ENCODE data around the gene RAI1. TPM values are rescaled to one million over a fixed set of nuclear protein-coding genes. Genes with fewer than 3 reads are reported as not detected.

RAI1 gene
- total RNA-seq, 4 donors from 2014 or later = 12.8 to 51.2 (median 47.6) TPM

DNA sequence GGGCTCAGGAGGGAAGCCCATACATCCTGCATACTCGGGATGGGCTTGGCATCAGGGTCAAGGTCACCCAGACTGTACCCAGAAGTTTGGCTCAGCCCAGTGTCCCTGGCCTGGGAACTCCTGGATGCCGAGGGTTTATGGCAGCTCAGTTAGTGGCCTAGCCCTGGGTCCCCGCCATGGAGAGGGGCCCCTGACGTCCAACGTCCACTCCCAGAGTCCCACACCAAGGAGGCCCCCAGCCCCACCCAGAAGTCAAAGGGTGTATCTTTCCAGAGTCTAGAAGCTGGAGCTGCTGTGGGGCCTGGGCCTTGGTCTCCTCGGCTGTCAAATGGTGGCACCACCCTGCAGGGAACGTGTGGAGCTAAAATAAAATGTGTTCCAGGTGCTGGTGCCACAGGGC, 79.1 kb downstream of the RAI1 start:
- DNase-seq = no peak
- H3K4me3 ChIP-seq = no peak overlapping the region
- no peaks in the 10 kb centered on the region for H3K27me3 ChIP-seq
- H3K4me1 ChIP-seq = peaks cover 0 to 8% (median 4%) of the 10 kb centered on the region in 4 donors
- H3K36me3 ChIP-seq = no peaks in the 10 kb centered on the region
- no peaks in the 10 kb centered on the region for H3K9me3 ChIP-seq
- H3K27ac ChIP-seq = no peak overlapping the region
- TF ChIP-seq POLR2A (IDR thresholded peaks at IDR 0.05) (no peak), CTCF (IDR thresholded peaks at IDR 0.05) (no peak)

- Histone ChIP-seq H3K27ac (no peak overlapping the region), H3K27me3 (no peaks in the 10 kb centered on the region), H3K4me3 (no peak overlapping the region), H3K36me3 (no peaks in the 10 kb centered on the region), H3K4me1 (peaks cover 0 to 13% (median 5%) of the 10 kb centered on the region in 4 donors), H3K9me3 (no peaks in the 10 kb centered on the region)
- no peak for DNase-seq
- TF ChIP-seq CTCF (IDR thresholded peaks at IDR 0.05) = no peak
- TF ChIP-seq POLR2A (IDR thresholded peaks at IDR 0.05) = no peak
These were observed 79.8 kb downstream of the RAI1 start for GRCh38 chr17:17760872-17761550.

DNA sequence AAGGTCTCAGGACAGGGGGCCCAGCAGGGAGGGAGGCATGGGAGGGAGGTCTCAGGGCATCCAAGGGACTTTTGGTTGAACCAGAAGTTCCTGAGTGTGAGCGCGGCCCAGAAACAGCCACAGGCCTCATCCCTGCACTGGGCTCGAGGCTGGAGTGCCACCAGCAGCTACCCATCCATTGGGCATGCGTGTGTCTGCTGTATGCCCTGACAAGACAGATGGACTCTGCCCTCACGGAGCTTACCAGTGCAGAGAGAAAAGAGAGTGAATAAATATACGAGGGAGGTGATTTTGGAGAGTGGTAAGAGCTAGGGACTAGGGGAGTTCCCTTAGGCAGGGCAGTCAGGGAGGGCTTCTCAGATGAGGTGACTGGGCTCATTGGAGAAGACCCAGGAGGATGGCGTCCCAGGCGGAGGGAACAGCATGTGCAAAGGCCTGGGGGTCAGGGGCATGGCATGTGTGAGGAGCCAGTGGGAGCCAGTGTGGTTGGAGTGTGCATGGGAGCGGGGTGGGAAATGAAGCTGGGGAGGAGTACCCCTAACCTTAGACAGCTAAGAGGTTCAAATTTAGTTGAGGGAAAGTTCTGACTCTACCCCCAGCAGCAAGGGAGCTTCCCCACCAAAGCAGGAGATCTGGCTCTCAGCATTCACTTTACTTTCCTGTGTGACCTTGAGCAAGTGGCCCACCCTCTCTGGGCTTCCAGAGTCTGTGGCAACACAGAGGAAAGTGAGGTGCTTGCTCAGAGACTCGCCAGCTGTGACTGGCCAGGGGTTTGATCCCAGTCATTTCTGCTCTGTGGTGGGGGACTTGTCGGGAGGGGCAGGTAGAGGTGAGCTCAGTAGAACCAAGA, 80.9 kb downstream of the RAI1 start:
- no peak for DNase-seq
- Histone ChIP-seq H3K4me1 (peaks cover 0 to 17% (median 8%) of the 10 kb centered on the region in 4 donors), H3K27ac (no peak overlapping the region), H3K4me3 (no peak overlapping the region), H3K36me3 (no peaks in the 10 kb centered on the region), H3K27me3 (no peaks in the 10 kb centered on the region), H3K9me3 (no peaks in the 10 kb centered on the region)
- no peak for TF ChIP-seq CTCF (IDR thresholded peaks at IDR 0.05)
- no peak for TF ChIP-seq POLR2A (IDR thresholded peaks at IDR 0.05)

- DNase-seq = no peak
- no peaks in the 10 kb centered on the region for H3K9me3 ChIP-seq
- H3K4me1 ChIP-seq = peaks cover 0 to 14% (median 6%) of the 10 kb centered on the region in 4 donors
- no peaks in the 10 kb centered on the region for H3K27me3 ChIP-seq
- no peak overlapping the region for H3K4me3 ChIP-seq
- TF ChIP-seq POLR2A (IDR thresholded peaks at IDR 0.05) (no peak), CTCF (IDR thresholded peaks at IDR 0.05) (no peak)
- H3K27ac ChIP-seq = no peak overlapping the region
- H3K36me3 ChIP-seq = no peaks in the 10 kb centered on the region
These were observed 81.5 kb downstream of the RAI1 start for GRCh38 chr17:17762744-17763105.

DNA sequence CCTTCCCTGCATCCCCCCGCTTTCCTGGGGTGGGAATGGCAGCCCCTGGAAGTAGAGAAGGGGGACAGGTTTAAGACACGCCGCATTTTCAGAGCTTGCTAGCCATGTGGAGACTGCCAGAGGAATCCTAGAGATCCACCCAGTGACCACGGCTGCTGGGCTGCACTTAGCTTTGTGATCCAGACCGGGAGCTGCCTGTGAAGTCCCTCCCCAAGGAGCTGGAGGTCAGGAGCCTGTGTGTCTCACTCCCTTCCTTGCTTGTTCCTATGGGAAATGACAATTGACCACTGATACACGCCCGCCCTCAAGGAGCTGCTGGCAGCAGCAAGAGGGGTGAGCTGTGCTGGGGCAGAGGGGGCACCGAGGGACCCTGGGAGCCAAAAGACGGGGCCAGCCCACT, 81.9 kb downstream of the RAI1 start:
- no peak for TF ChIP-seq POLR2A (IDR thresholded peaks at IDR 0.05)
- TF ChIP-seq CTCF (IDR thresholded peaks at IDR 0.05) = no peak
- Histone ChIP-seq H3K4me1 (peaks cover 0 to 15% (median 6%) of the 10 kb centered on the region in 4 donors), H3K27ac (no peak overlapping the region), H3K36me3 (no peaks in the 10 kb centered on the region), H3K4me3 (no peak overlapping the region), H3K9me3 (no peaks in the 10 kb centered on the region), H3K27me3 (no peaks in the 10 kb centered on the region)
- DNase-seq = no peak
